GM21786 (cell line): ENCODE results near the gene NEDD9.

Source experiments
- ATAC-seq: cut with Tn5 transposase; IDR thresholded peaks from one replicate; pipeline ENCODE4 v1.9.1; 2021; ENCODE audit not compliant: unreplicated experiment

Gene NEDD9

GRCh38 chr6:11260249-11261038 lies 28.0 kb upstream of the NEDD9 start:
- ATAC-seq = no peak

GRCh38 chr6:11258260-11259237 lies 26.1 kb upstream of the NEDD9 start:
- peak; percentile 68 for ATAC-seq

- no peak for ATAC-seq
Observed at GRCh38 chr6:11255610-11256009, 23.1 kb upstream of the NEDD9 start.

GRCh38 chr6:11253594-11253993 lies 21.1 kb upstream of the NEDD9 start:
- no peak for ATAC-seq

- ATAC-seq = peak; percentile 66
Observed at GRCh38 chr6:11251553-11252360, 19.3 kb upstream of the NEDD9 start.

- ATAC-seq = no peak
Observed at GRCh38 chr6:11250108-11250507, 17.6 kb upstream of the NEDD9 start.

GRCh38 chr6:11248974-11249761 lies 16.7 kb upstream of the NEDD9 start:
- ATAC-seq = no peak

- no peak for ATAC-seq
Observed at GRCh38 chr6:11246722-11247121, 14.3 kb upstream of the NEDD9 start.

GRCh38 chr6:11245381-11246256 lies 13.2 kb upstream of the NEDD9 start:
- no peak for ATAC-seq

GRCh38 chr6:11244387-11245126 lies 12.1 kb upstream of the NEDD9 start:
- no peak for ATAC-seq

- no peak for ATAC-seq
Observed at GRCh38 chr6:11243861-11244260, 11.4 kb upstream of the NEDD9 start.

GRCh38 chr6:11242711-11243110 lies 10.2 kb upstream of the NEDD9 start:
- no peak for ATAC-seq

- no peak for ATAC-seq
Observed at GRCh38 chr6:11241793-11242201, 9.3 kb upstream of the NEDD9 start.

- no peak for ATAC-seq
Observed at GRCh38 chr6:11241154-11241792, 8.8 kb upstream of the NEDD9 start.

- no peak for ATAC-seq
Observed at GRCh38 chr6:11237956-11238355, 5.5 kb upstream of the NEDD9 start.

GRCh38 chr6:11237428-11237827 lies 5.0 kb upstream of the NEDD9 start:
- ATAC-seq = no peak

GRCh38 chr6:11236915-11237314 lies 4.4 kb upstream of the NEDD9 start:
- ATAC-seq = no peak

GRCh38 chr6:11236076-11236750 lies 3.7 kb upstream of the NEDD9 start:
- ATAC-seq = peak; percentile 33
